ENCODE measurements around the gene HIKESHI.

Gene HIKESHI

GRCh38 chr11:86380295-86381059, 78.4 kb downstream of the HIKESHI start:
- DNase-seq = no peak

GRCh38 chr11:86383041-86383955, 81.3 kb downstream of the HIKESHI start:
- DNase-seq = no peak

GRCh38 chr11:86386283-86386682, 84.2 kb downstream of the HIKESHI start:
- DNase-seq = no peak

GRCh38 chr11:86386746-86387145, 84.7 kb downstream of the HIKESHI start:
- DNase-seq = no peak

GRCh38 chr11:86388198-86388597, 86.2 kb downstream of the HIKESHI start:
- no peak for DNase-seq

GRCh38 chr11:86390487-86390886, 88.4 kb downstream of the HIKESHI start:
- no peak for DNase-seq

- DNase-seq = peak in 5 of 14 donors; percentile 0 to 22 (median 7)
These were observed 93.1 kb downstream of the HIKESHI start for GRCh38 chr11:86395061-86395551.
